GM10847 (cell line): ENCODE measurements around the gene NEGR1.

Experiments
- POLR2A ChIP-seq: IDR thresholded peaks from 2 replicates; pipeline ENCODE4 v1.6.1; 2011; ENCODE audit not compliant: insufficient read length; ENCODE audit errors: extremely low read depth

Gene NEGR1

GRCh38 chr1:71634159-71634558, 648.2 kb downstream of the NEGR1 start:
- TF ChIP-seq POLR2A, result no peak

DNA sequence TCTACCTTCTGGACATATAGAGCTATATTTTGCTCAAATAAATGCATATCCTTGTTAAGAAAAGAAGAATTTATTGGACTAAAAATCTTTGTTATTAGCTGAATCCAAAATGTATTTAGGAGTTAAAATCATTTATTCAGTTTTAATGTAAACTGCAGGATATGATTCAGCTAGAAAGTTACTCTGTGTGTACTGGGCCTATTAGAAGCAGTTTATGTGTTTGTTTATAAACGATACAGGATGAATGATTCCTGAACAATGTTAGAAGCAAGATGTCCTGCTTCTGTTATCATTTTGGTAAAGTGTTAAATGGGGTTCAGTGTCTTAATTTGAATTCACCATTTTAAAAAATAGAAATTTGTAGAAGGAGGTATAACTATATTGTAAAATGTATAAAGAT, 652.3 kb downstream of the NEGR1 start:
- no peak for TF ChIP-seq POLR2A

DNA sequence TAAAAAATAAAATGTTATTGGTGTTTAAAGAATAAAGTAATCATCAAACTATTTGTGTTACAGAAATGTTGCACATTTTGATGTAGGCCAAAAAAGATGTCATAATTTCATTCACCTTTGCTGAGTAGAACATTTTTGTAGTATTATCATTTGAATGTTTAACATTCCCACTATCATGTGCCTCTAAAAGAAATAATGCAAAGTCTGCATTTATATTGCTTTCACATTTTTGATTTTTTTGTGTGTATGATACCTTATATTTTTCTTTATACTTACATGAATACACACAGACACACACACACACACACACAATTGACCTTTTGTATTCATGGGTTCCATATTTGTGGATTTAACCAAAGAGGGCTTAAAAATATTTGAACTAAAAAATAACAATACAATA, 657.3 kb downstream of the NEGR1 start:
- TF ChIP-seq POLR2A, result no peak

GRCh38 chr1:71623888-71624287, 658.5 kb downstream of the NEGR1 start:
- no peak for TF ChIP-seq POLR2A

DNA sequence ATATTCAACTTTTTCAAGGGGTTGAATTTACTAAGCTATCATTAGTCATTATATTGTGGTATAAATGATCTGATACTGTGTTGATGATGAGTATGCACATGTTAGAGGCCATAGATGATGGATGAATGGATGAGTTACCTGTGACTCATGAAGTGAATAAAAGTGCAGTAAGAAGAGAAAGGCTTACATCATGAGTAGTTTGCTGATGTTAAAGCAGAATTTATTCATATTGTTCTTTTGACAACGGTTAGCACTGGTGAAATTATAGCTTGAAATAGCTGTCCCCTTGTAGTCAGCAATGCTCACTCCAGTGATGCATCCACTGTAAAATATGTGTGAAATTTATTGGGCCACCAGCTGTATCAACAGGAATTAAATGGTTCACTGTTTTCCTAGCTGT, 660.6 kb downstream of the NEGR1 start:
- TF ChIP-seq POLR2A, result no peak

DNA sequence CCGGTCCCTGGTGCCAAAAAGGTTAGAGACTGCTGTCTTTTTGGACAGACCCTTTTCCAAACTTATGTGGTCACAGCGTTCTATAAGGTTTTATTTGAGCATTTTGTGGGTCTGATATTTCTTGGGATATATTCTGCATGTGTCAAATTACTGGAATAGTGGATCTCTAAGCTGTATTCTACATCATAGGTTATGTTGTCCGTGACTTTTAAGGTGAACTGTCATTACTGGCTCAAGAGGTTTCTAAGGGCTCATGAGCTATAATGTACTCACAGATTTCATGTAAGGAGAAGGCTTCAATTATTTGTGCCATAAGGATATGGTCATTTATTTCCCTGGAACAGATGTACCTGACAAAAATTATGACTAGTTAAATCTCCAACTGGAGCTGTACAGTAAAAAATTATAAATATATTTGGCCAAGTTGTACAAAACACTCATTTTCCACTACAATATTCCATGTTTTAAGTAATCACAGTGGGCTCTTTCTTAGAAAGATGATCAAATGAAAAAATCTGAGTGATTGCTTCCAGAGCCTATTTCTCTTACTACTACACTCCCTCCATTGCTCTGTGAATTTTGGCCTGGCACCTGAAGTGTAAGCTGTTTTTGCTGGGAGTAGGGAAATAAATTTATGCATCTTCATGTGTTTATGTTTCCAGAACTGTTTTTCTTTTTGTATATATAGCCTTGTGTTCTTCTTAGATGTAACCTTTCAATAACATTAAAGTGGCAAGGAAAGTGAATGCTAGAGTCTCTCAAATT, 663.4 kb downstream of the NEGR1 start:
- TF ChIP-seq POLR2A, result no peak

GRCh38 chr1:71618191-71618590, 664.1 kb downstream of the NEGR1 start:
- no peak for TF ChIP-seq POLR2A

DNA sequence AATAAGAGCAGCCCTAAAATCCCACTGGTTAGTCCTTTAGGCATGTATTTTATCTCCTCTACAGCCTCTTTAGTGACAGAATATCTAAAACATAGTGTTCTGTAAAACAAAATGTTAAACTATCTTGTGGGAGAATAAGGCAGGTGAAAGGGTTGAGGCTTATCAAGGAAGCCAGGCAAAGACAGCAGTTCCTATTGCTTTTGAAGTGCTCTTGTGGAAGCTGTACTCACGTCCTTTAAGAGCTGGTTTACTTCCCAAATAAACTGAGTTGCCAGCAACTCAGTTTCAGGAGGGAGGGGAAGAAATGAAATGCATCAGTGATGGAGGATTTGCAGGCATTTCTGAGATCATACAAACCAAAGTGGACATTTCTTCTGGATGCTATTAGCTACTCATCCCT, 671.9 kb downstream of the NEGR1 start:
- no peak for TF ChIP-seq POLR2A

DNA sequence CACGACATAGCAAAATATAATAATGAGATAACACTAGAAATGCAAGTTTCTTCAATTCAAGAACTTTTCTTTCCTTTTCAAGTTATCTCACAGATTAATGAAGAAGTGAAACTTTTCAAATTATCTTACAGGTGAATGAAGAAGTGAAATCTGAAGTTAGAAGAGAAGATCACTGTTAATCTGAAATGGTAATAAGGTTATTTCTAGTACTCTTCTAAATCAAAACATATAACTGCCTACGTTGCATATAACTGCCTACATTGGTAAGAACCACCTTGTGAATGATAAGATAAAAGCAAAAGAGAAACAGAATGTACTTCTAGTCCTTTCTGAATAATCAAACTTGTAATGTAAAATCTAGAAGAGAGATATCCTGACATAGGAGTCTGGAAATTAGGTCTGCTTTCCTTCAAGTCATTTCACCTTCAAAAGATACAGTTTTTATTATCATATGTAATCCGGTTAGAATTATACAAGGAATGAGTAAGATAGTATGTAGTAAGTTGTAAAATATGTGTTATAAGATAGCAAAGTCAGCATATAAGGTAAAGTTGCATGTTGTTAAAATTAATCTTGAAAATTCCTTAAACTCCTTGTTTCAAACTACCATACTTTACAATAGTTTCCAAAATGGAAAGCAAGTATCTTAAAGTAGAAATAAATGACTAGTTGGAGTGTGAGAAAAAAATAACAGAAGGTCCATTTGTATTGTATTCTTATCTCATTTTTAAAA, 679.1 kb downstream of the NEGR1 start:
- no peak for TF ChIP-seq POLR2A

GRCh38 chr1:71600023-71600422, 682.3 kb downstream of the NEGR1 start:
- no peak for TF ChIP-seq POLR2A

DNA sequence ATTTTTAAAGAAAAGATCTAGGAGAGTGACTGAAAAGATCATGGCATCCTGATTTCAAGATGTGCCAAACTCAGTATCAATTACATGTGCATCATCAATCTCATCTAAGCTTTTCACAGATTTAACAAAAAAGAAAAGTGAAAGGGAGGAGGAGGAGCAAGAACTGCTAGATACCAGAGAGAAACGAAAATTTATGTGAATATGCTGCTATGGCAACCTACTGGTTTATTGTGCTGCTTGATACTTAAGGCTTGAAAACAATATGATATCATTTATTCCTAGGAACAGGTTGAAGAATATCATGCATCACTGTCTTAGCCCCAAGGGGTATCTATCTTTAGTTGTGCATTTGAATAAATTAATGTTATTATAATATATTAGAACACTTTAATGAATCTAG, 683.0 kb downstream of the NEGR1 start:
- TF ChIP-seq POLR2A, result no peak

- TF ChIP-seq POLR2A, result no peak
These were observed 688.8 kb downstream of the NEGR1 start for GRCh38 chr1:71593523-71593922.

- no peak for TF ChIP-seq POLR2A
These were observed 689.6 kb downstream of the NEGR1 start for GRCh38 chr1:71592646-71593274.

DNA sequence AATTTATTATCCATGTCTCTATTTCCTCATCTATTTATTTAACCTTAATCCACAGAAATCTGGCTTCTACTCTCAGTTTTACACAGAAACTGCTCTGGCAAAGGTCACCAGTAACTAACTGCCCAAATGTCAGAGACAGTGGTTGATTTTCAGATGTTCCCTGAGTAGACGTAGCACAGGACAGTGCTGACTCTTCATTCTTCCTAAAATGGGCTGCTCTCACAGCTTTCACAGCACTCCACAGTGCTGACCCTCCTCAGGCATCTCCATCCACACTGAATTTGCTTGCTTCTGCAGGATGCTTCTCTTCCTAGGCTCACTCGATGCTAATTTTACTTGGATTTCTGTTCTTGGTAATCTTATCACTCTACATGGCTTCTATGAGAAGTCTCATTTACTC, 693.3 kb downstream of the NEGR1 start:
- TF ChIP-seq POLR2A, result no peak

- no peak for TF ChIP-seq POLR2A
These were observed 694.4 kb downstream of the NEGR1 start for GRCh38 chr1:71587961-71588360.

DNA sequence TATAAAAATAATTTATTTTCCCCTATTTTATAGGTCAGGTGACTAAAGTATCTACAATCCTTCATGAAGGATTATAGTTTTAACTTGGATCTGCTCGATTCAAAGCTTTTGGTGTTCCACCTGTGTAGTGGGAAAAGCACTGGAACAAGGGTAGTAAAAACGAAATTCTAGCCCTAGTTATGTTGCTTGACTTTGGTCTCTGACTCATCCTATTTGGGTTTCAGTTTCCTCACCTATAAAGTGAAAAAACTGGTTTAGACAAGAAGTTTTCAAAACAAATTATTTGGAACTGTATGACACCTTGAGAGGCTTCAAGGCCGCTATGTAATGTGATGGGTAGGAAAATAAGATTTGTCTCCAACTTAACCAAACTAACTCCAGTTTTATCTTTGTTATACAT, 696.3 kb downstream of the NEGR1 start:
- TF ChIP-seq POLR2A, result no peak

DNA sequence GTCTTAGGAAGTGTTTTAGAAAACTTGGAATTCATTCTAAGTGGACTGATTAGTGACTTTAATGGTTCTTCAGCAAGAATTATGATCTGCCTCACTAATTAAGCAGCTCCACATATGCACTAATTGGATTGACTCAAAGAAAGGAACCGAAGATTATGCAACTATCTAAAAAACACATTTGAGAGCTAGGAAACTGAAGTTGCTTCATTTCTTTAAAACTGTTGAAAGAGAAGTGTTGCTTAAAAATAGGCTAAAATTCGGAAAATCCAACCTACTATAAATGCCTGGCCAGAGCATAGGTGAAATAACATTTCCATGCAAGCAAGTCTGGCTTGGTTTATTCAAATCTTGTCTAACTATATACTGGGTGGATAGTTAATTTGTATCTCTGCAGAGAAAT, 698.6 kb downstream of the NEGR1 start:
- no peak for TF ChIP-seq POLR2A

- TF ChIP-seq POLR2A, result no peak
These were observed 699.7 kb downstream of the NEGR1 start for GRCh38 chr1:71582673-71583072.
